HUDEP-2 (cell line): ENCODE data around the gene GJA4.
"Not testable (repeated sequence)": the region's sequence is repeated elsewhere in the genome, so short reads cannot be mapped to it uniquely, and the experiment has no call there.

Source experiments
- DNase-seq, 76 experiments: peaks; one replicate each; lab custom pipeline; 2025; ENCODE audit not compliant: unreplicated experiment in 76 of 76; lab: John Stamatoyannopoulos, UW

The GJA4 gene

DNA sequence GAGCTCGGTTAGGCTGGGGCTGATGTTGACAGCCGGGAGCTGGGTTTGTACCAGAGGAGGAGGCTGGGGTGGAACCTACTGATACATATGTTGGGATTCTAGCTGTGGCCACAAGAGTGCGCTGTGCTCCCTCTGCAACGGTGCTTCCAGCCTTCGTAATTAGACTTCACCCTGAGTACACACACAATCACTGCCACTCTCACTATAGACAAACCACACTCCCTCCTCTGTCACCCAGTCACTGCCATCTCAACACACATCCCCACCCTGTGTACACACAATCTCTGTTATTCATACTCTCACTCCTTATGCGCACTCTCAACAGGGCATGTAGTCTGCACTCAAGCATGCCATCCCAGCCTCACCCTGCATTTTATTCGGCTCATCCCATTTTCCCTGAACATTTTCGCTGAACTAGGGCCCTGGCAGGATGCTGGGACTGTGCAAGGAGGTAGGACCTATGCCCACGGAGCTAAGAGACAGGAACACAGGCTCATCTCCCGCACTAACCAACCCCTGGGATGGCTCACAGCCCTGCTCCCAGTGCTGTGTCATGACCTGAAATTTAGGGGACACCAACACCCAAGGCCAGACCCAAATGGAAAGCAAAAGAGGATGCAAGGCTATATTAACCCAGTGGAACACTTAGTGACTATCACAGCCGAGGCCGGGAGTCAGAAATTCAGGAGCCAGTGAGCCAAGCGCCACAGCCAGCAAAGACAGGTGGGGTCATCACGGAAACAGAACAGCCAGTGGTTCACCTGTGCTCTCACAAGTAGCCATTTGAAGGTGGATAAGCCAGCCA lies 6.1 kb upstream of the GJA4 start:
- peak in 47 of 76 experiments; percentile 3 to 70 (median 28) for DNase-seq

- peak in 12 of 76 experiments; percentile 2 to 29 (median 10) for DNase-seq
Observed at GRCh38 chr1:34787461-34788420, 5.1 kb upstream of the GJA4 start.

- DNase-seq, result no peak
Observed at GRCh38 chr1:34790985-34791384, 1.8 kb upstream of the GJA4 start.

- DNase-seq, result no peak
Observed at GRCh38 chr1:34792424-34792823, 375 bp upstream of the GJA4 start.

GRCh38 chr1:34794001-34794789 lies 1.4 kb downstream of the GJA4 start:
- DNase-seq, result no peak

DNA sequence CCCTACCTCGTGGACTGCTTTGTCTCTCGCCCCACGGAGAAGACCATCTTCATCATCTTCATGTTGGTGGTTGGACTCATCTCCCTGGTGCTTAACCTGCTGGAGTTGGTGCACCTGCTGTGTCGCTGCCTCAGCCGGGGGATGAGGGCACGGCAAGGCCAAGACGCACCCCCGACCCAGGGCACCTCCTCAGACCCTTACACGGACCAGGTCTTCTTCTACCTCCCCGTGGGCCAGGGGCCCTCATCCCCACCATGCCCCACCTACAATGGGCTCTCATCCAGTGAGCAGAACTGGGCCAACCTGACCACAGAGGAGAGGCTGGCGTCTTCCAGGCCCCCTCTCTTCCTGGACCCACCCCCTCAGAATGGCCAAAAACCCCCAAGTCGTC lies 2.0 kb downstream of the GJA4 start:
- no peak for DNase-seq

DNA sequence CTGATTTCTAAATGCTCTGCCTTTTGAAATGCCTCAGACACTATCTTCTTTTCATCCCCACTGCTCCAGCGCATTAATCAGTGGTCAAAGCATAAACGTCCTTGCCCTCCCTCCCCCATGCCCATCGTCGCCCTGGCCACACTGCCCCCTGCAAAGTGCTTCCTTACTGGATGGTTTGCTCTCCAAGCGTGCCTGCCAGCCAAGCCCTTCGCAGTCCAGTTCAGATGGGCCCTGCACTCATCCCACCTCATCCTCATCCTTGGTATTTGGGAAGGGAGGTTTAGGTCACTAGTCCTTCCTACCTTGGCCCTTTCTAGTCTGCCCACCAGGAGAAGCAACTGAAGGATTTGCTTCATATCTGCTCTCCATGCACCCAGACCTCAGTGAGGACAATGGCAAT lies 3.1 kb downstream of the GJA4 start:
- no peak for DNase-seq

DNA sequence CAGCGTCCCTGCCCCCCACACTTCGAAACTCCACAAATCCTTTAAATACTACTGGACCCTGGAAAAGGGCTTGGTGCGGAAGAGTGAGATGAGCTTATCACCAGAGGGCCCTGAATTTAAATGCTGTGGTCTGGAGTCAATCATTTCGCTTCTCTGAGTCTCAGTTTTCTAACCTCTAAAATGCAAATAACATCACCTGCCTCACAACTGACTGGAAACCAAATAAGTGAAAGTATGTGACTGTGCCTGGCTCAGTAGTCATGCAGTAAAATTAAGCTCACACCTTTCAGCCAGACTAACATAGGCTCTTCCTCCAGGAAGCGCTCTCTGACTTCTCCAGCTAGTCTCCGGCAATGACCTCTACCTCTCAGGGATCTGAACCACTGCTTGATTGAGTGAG lies 4.2 kb downstream of the GJA4 start:
- no peak for DNase-seq

GRCh38 chr1:34800214-34800613 lies 7.4 kb downstream of the GJA4 start:
- DNase-seq, result no peak

- no peak for DNase-seq
Observed at GRCh38 chr1:34803770-34804169, 11.0 kb downstream of the GJA4 start.

DNA sequence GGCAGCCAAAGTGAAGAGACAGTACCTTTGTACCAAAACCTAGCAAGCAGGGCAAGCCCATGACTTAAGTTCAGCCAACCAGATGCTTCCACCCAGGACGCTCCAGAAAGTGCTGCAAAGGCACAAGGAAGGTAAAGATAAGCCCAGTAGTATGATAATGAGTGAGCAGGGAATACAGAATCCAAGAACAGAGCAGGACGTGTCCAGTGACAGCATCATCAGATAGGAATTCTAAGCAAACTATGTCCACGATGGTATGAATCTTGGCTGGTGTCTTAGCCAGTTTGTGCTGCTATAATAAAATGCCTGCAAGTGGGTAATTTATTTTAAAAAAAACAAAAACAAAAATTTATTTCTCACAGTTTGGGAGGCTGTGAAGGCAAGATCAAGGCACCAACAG lies 13.6 kb downstream of the GJA4 start:
- DNase-seq, result no peak

- no peak for DNase-seq
Observed at GRCh38 chr1:34808051-34808810, 15.4 kb downstream of the GJA4 start.

GRCh38 chr1:34810781-34811180 lies 18.0 kb downstream of the GJA4 start:
- DNase-seq, result not testable (repeated sequence)

- no peak for DNase-seq
Observed at GRCh38 chr1:34816332-34816731, 23.5 kb downstream of the GJA4 start.

GRCh38 chr1:34816778-34817177 lies 24.0 kb downstream of the GJA4 start:
- DNase-seq, result no peak

DNA sequence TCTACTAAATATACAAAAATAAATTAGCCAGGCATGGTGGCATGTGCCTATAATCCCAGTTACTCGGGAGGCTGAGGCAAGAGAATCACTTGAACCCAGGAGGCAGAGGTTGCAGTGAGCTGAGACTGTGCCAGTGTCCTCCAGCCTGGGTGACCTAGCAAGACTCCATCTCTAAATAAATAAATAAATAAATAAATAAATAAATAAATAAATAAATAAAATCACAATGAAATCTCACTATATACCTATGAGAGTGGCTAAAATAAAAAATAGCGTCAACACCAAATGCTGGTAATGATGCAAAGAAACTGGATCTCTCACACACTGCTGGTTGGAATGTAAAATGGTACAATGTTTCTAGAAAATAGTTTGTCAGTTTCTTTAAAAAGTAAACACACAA lies 26.1 kb downstream of the GJA4 start:
- not testable (repeated sequence) for DNase-seq

DNA sequence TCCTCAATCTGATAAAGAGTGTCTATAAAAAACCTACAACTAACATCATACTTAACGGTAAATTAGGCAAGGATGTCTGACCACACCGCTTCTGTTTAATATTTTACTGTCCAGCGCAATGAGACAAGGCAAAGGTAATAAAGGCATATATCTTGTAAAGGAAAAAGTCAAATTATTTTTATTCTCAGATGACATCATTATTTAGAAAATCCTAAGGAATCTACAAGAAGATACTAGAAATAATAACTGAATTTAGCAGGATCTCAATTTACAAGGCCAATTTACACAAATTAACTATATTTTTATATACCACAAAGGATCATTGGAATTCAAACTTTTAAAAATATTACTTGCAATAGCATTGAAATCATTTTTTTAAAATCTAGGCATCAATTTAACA lies 29.4 kb downstream of the GJA4 start:
- DNase-seq, result no peak

- no peak for DNase-seq
Observed at GRCh38 chr1:34824817-34825454, 32.1 kb downstream of the GJA4 start.

DNA sequence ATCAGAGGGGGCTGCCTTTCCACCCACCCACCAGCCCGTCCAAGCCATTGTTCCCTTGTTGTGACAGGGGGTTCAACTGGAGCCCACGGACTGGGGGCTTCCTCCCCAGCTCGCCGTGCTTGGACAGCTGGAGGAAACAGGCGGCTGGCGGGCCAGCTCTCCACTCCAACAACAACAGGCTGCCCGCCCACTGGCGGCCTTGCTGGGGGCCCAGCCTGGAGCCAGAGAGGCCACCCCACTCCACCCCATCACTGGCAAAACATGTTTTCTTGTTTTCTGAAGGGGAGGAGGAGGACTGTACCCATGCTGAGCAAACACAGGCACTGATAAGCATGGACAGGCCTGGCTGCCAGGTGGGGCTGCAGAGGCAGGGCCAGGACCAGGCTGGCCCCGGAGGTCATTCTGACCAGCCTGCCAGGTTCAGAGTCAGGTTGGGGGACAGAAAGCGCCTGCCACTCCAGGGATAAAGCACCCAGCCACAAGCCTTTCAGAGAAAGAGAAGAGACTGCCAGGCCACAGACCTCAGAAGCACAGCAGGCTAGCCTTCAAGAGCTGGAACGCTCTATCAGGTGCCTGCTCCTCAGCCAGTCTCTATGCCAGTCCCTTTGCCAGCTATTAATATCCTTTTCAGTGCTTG lies 32.8 kb downstream of the GJA4 start:
- DNase-seq, result no peak
